Measurements from ENCODE around the gene PRAC2. TPM values are rescaled to one million over a fixed set of nuclear protein-coding genes. Genes with fewer than 3 reads are reported as not detected.

The PRAC2 gene
- total and polyA plus RNA-seq, 3 donors from 2014 or later = 0.86 to 3.2 (median 2.6) TPM

DNA sequence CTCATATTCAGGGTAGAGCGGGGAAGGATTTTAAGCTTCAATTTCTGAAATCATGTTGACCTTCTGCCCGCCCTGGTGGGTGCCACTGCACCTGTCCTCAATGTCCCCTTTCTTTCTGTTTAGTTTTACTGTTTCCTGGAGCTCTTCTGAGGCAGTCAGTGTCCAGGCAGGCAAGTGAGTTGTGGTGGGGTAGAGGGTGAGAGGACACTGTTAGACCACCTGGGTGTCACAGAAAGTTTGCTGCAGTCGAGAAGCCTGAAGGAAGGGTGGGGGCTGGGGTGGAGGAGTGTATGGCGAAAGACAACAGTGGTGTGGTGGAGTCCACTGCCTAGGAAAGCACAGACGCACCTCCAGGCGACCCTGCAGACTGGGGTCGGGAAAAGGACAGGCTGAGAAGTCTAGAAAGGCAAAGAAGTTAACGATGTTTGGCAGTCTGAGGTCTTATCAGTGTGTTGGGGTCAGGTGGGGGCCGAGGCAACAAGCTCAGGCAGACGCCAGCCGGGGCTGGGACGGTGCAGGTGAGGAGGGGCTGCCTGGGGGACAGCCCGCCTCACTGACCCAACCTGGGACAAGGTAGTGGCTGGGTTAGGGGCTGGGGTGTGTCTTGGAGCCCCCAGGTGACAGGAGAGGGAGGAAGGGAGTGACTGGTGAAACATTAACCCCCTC is 28.9 kb downstream of the PRAC2 start:
- Histone ChIP-seq H3K9me3 (no peaks in the 10 kb centered on the region), H3K27ac (no peak overlapping the region), H3K4me3 (no peak overlapping the region), H3K27me3 (no peaks in the 10 kb centered on the region), H3K4me1 (peaks cover 6% of the 10 kb centered on the region), H3K36me3 (ENCODE audit: low read depth, missing control alignments) (no peaks in the 10 kb centered on the region)
- intact Hi-C loops (cut with DNase I; ENCODE audit: low total_unique reads) = no loop called here
- 15 to 20% methylated on average over 13 of the region's 13 CpGs for WGBS, 2 donors
- no peak for DNase-seq
- no peak for TF ChIP-seq POLR2A (IDR thresholded peaks at IDR 0.05)
- TF ChIP-seq, protein P1, sequence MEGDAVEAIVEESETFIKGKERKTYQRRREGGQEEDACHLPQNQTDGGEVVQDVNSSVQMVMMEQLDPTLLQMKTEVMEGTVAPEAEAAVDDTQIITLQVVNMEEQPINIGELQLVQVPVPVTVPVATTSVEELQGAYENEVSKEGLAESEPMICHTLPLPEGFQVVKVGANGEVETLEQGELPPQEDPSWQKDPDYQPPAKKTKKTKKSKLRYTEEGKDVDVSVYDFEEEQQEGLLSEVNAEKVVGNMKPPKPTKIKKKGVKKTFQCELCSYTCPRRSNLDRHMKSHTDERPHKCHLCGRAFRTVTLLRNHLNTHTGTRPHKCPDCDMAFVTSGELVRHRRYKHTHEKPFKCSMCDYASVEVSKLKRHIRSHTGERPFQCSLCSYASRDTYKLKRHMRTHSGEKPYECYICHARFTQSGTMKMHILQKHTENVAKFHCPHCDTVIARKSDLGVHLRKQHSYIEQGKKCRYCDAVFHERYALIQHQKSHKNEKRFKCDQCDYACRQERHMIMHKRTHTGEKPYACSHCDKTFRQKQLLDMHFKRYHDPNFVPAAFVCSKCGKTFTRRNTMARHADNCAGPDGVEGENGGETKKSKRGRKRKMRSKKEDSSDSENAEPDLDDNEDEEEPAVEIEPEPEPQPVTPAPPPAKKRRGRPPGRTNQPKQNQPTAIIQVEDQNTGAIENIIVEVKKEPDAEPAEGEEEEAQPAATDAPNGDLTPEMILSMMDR (IDR thresholded peaks at IDR 0.05) = no peak

DNA sequence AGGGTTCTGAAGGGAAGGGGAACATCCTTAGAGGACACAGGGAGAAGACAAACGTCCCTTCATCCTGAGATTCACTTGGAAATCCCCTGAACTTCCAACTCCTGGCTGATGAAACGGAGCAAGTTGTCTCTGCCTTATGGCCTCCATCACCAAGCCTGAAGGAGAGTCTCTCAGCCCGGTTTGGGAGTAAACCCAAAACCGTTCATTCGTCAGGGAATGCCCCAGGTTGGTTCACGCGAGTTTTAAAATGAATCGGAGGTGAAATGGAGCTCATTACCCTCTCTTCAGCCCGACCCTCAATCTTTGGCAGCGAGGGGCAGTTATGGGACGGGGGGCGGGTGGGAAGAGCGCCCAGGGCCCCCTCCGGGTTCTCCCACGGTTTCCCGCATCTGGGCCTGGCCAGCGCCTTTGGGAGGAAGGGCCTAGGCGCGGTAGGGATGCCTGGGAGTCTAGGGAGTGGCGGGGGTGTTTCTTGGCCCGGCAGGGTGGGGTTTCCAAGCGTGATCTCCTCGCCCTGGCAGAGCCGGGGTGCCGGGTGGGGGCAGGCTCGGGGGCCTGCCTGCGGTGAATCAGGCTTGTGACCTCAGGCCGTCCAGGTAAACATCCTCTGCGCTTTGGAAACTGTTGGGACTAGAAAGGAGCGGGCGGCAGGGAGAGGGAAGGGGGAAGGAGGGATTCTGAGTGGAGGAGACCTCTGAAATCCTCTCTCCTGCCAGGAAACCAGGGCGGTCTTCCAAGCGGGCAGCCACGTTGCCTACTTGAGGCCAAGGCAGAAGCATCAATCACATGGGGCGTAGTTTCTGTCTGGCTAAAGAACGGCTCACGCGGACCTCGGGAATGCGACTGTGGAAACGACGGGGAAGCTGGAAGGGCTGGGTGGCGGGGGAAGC is 29.7 kb downstream of the PRAC2 start:
- Histone ChIP-seq H3K27ac (no peak overlapping the region), H3K27me3 (no peaks in the 10 kb centered on the region), H3K9me3 (no peaks in the 10 kb centered on the region), H3K4me3 (no peak overlapping the region), H3K4me1 (peaks cover 14% of the 10 kb centered on the region), H3K36me3 (ENCODE audit: low read depth, missing control alignments) (no peaks in the 10 kb centered on the region)
- WGBS, 2 donors = 7 to 9% methylated on average over 23 to 43 of the region's 43 CpGs
- no peak for DNase-seq
- intact Hi-C loops (cut with DNase I; ENCODE audit: low total_unique reads) = no loop called here
- no peak for TF ChIP-seq POLR2A (IDR thresholded peaks at IDR 0.05)
- TF ChIP-seq, protein P1 (IDR thresholded peaks at IDR 0.05) = no peak

DNA sequence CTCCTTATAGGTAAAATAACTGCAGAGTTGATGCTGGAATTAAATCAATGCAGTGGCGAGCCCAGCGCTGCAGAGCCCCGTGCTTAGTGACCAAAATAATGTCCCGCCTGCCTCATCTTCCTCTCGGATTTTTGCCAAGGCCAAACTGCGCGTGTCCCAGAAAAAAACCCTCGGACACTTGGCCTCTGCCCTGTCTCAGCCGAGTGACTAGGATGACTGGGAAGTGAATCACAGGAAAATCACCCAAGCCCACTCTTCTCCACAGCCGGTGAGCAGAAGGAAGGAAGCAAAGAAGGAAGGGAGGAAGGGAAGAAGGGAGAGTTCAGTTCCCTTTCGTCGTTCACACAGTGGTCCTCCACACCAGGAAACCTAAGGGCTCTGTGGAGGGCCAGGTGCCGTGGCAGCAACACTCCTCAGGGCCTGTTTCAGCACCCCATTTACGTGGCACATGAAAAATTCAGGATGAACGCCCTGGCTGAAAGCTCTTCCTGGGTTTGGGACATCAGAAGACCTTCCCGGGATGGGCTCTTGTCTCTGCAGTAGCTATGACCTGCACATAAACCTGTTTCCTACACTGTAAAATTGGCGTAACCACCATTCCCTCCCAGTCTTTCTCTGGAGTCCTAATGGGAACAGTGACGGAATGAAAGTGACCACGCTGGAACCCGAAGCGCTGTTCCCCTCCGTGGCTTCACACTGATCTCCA is 31.0 kb downstream of the PRAC2 start:
- Histone ChIP-seq H3K4me3 (no peak overlapping the region), H3K36me3 (ENCODE audit: low read depth, missing control alignments) (no peaks in the 10 kb centered on the region), H3K27me3 (no peaks in the 10 kb centered on the region), H3K27ac (no peak overlapping the region), H3K9me3 (no peaks in the 10 kb centered on the region), H3K4me1 (peaks cover 14% of the 10 kb centered on the region)
- TF ChIP-seq, protein P1 (IDR thresholded peaks at IDR 0.05) = no peak
- intact Hi-C loops (cut with DNase I; ENCODE audit: low total_unique reads) = no loop called here
- no peak for DNase-seq
- 12 to 17% methylated on average over 22 of the region's 22 CpGs for WGBS, 2 donors

DNA sequence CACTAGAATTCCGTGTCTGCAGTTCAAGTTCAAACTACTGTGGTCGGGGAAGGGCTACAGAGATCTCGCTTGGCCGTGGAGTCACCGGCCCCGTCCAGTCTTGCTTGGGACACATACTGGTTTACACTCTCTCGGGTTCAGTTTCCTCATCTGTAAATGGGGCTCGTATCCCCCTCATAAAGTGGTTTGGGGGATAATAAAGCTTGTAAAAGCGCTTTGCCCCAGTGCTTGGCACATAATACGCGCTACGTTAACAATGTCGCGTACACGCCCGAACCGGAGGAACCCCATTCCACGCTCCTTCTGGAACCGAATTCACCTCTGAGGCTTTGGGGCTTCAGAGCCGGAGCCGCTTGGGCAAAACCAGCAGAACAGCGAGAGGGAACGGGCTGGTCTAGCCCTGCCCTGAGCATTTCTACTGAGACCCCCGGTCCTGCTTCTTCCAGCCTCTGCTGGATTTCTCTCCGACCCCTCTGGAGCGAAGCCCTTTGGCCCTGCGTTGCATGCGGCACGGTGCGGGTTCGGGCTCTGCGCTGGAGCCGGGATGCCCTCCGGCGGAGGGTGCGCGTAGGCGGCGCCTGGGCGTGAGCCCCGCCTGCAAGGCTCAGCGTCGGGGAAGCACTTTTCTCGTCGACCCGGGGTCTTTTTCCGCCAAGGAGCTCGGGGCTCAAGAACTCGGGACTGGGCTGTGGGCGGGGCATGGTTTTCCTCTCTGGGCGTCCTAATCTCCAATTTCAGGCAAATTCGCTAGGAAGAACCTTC is 31.7 kb downstream of the PRAC2 start:
- DNase-seq = no peak
- TF ChIP-seq, protein P1 (IDR thresholded peaks at IDR 0.05) = no peak
- no peak for TF ChIP-seq POLR2A (IDR thresholded peaks at IDR 0.05)
- Histone ChIP-seq H3K4me1 (peaks cover 14% of the 10 kb centered on the region), H3K4me3 (peak overlapping the region; percentile 15 to 29), H3K27ac (no peak overlapping the region), H3K9me3 (no peaks in the 10 kb centered on the region), H3K27me3 (no peaks in the 10 kb centered on the region), H3K36me3 (ENCODE audit: low read depth, missing control alignments) (no peaks in the 10 kb centered on the region)
- intact Hi-C loops (cut with DNase I; ENCODE audit: low total_unique reads) = no loop called here
- 10 to 14% methylated on average over 26 to 52 of the region's 52 CpGs for WGBS, 2 donors
